GM12873 (cell line): ENCODE data around the gene GBX1.

Experiments
- TF ChIP-seq, protein P1 (sequence below): IDR thresholded peaks from 2 replicates; pipeline ENCODE4 v1.5.1; 2012; ENCODE audit warnings: low read depth, mild to moderate bottlenecking, moderate library complexity, low read length, control low read depth; ENCODE audit not compliant: insufficient read depth; ENCODE audit errors: missing control alignments

Gene GBX1

DNA sequence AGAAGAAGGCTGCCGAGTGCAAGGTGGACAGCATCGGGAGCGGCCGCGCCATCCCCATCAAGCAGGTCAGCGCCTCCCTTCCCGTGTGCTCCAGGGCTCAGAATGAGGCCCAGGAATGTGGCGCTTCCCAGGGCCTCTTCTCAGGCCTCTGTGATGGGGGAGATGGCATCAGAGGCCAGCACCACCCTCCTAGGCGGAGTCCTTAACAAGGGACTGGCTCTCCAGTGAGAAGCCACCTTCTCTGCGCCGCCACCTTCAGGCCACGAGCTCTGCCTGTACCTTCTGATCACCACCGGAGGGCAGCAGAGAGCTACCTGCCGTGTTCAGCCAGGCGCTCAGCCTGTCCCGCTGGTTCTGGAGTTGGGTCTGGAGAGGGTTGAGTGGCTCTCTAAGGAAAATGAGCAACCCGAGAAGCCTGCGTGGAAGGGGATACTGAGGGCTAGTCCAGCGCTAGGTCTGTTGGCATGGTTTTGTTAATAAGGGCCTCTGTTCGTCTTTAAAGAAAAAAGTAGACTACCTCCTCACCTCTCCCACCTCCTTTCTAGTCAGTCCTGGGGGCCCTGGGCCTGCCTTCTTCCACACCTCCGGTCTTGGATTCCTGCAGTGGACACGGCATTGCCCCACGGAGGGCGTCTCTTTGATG lies 43.6 kb downstream of the GBX1 start:
- TF ChIP-seq, protein P1, sequence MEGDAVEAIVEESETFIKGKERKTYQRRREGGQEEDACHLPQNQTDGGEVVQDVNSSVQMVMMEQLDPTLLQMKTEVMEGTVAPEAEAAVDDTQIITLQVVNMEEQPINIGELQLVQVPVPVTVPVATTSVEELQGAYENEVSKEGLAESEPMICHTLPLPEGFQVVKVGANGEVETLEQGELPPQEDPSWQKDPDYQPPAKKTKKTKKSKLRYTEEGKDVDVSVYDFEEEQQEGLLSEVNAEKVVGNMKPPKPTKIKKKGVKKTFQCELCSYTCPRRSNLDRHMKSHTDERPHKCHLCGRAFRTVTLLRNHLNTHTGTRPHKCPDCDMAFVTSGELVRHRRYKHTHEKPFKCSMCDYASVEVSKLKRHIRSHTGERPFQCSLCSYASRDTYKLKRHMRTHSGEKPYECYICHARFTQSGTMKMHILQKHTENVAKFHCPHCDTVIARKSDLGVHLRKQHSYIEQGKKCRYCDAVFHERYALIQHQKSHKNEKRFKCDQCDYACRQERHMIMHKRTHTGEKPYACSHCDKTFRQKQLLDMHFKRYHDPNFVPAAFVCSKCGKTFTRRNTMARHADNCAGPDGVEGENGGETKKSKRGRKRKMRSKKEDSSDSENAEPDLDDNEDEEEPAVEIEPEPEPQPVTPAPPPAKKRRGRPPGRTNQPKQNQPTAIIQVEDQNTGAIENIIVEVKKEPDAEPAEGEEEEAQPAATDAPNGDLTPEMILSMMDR, result peak; percentile 100

DNA sequence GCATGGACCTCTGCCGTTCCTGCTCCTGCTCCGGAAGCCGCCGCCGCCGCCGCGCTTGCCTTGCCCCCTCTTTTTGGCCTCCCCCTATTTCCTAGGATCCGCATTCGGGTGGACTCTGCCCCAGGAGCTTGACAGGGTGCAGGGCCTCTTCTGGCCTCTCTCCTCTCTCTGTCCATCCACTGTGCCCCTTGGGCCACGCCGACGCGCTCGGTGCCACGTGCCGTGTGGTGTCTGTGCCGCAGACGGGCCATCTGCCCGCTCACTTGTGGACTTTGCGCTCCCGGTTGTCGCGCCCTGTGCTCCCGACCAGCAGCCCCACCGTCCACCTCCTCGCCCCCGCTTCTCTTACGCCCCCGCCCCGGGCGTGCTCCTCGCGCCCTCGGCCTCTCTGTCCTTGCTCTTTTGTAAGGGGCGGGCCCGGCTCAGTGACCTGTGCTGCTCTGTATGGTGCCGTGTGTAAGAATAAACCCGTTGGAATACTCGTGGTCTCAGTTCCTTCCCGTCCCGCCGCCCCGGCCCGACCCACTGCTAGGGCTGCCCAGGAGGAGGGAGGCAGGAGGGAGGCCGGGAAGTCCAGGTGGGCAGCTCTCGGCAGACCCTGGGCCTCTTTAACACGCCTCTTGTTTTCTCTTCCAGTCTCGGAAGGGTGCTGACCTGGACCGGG lies 44.2 kb downstream of the GBX1 start:
- TF ChIP-seq, protein P1, result no peak

DNA sequence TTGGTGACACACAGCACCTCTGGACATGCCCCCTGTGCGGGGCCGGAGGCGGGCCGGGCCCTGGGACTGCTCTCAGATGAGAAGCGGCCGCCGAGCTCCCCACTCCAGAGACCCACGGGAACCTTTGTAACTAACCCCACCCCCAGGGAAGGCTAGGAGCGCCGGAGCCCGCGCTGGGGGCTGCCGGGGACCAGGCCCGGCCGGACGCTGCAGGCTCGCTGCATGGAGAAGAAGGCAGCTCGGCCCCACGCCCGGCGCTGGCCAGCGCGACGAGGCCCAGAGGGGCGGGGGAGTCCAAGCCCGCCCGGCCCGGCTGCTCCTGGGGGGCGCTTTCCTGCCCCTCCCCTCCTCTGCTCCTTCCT lies 44.7 kb downstream of the GBX1 start:
- TF ChIP-seq, protein P1, result no peak

DNA sequence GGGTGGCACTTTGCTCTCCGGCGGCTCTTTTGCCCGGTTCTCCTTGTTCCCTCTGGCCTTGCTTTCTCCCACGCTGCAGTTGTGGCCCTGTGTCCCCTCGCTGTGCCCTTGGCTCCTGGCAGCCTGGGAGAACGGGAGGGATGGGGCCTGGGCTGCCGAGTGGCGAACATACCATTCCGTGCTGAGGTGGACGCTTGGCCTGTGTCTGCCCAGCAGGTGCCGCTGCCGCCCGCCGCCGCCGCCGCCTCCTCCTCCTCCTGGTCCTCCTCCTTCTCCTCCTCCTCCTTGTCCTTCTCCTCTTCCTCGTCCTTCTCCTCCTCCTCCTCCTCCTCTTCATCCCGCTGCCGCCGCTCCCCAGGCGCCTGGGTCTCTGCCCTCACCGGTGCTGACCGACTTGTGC lies 45.2 kb downstream of the GBX1 start:
- TF ChIP-seq, protein P1, result no peak

DNA sequence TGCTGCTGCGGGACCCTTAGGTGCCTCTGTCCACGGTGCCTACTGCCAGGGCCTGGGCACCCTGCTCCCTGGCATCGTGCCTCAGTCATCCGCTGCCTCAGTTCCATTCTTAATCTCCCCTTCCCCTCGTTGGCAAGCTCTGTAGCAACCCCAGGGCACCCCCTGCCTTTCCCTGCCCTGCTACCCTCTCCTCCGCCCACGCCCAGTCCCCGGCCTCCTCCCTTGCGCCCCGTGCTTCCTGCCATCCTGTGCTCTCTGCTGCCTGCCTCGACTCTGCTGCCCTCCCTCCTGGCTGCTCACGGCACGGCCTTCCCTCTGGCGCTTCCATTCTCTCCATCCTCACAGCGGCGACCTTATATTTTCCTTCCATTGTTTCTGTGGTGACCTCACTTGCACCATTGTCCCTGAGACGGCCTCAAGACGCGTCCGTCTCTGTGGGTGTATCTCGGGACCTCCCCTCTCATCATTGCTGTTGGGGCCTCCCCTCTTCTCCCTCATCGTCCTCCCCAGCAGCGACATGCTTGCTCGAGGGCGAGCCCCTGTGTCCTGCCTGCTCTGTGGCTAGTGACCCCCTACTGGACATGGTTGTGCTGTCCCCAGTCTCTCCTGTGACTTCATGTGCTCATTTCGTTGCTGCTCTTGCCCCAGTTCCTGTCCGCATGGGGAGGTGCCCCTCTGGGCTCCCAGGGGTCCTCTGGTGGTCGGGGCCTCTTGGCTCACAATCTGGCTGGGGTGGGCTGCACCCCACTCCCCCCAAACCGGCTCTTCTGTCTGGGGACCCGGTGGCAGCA lies 45.9 kb downstream of the GBX1 start:
- TF ChIP-seq, protein P1, result no peak

DNA sequence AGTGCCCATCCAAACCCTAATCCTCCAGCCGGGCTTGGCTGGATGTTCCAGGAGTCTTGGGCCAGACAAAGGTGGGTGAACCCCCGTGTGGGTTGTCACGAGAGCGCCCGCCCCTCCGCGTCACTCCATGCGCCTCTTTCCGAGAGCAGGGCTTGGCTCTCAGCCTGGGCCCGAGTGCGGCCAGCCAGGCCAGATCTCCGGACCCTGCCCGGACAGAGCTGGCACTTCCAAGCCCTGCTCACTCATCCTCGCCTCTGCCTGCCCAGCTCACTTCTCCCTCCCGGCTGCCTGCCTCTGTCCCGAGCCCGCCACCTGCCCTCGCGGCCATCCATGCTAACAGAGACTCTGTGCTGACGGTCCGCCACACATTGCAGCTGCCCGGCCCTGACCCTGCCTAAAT lies 46.6 kb downstream of the GBX1 start:
- TF ChIP-seq, protein P1, result no peak

DNA sequence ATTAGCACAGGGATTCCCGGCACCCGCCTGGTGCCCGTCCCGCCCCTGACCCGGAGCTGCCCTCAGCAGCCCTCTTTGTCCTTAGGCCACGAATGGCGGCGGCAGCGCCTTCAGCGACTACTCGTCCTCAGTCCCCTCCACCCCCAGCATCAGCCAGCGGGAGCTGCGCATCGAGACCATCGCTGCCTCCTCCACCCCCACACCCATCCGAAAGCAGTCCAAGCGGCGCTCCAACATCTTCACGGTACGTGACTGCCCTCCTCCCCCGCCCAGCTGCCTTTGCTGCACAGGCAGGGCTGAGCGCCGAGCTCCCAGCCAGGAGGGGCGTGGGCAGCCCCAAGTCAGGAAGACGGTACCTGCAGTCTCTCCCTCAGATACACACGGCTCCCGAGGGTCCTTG lies 47.6 kb downstream of the GBX1 start:
- TF ChIP-seq, protein P1, result no peak
